Natural killer cell (primary cell): Measurements from ENCODE around the gene TOLLIP. TPM values are rescaled to one million over a fixed set of nuclear protein-coding genes. Genes with fewer than 3 reads are reported as not detected.

Source experiments
- ATAC-seq, 3 donors: fragments of 150-1000 bp in 2 of 3; fragments of 200-7000 bp in 1 of 3; cut with Tn5 transposase; 1 replicate in 1 of 3; 2 replicates in 2 of 3; pipeline ENCODE4 v1.10.0; 2021; ENCODE audit warnings: mild to moderate bottlenecking in 2 of 3, moderate library complexity in 2 of 3
- DNase-seq, 2 donors: peaks; one replicate each; pipeline versions ENCODE4 v3.0.0 to v3.0.0-alpha.2; 2013 to 2021; ENCODE audit warnings: mixed read lengths in 1 of 2
- H3K27ac ChIP-seq: one replicate; pipeline ENCODE4 v1.5.1; 2013; ENCODE audit warnings: mild to moderate bottlenecking, low read length
- H3K27me3 ChIP-seq: one replicate; pipeline ENCODE4 v1.6.1; 2013; ENCODE audit warnings: low read length; ENCODE audit not compliant: control insufficient read depth, insufficient read depth
- H3K36me3 ChIP-seq: one replicate; pipeline ENCODE4 v1.6.1; 2013; ENCODE audit warnings: low read length; ENCODE audit not compliant: control insufficient read depth, insufficient read depth
- H3K4me1 ChIP-seq: one replicate; pipeline ENCODE4 v1.6.1; 2013; ENCODE audit warnings: low read length; ENCODE audit not compliant: control insufficient read depth, insufficient read depth
- H3K4me3 ChIP-seq: one replicate; pipeline ENCODE4 v1.5.1; 2013; ENCODE audit warnings: low read length
- H3K9me3 ChIP-seq: one replicate; pipeline ENCODE4 v1.6.1; 2013; ENCODE audit warnings: low read length; ENCODE audit not compliant: control insufficient read depth, insufficient read depth
- H3K27ac Mint-ChIP-seq, 2 donors: one replicate each; pipeline ENCODE4 v1.8.0; 2022; ENCODE audit warnings: mild to moderate bottlenecking in 2 of 2, mixed read lengths in 2 of 2, moderate library complexity in 1 of 2
- H3K27me3 Mint-ChIP-seq, 2 donors: one replicate each; pipeline ENCODE4 v1.8.0; 2022; ENCODE audit warnings: low read depth in 2 of 2, mixed read lengths in 2 of 2
- H3K36me3 Mint-ChIP-seq: one replicate; pipeline ENCODE4 v1.8.0; 2022; ENCODE audit warnings: mixed read lengths
- H3K4me1 Mint-ChIP-seq, 2 donors: one replicate each; pipeline ENCODE4 v1.8.0; 2022; ENCODE audit warnings: mixed read lengths in 2 of 2
- H3K4me3 Mint-ChIP-seq: one replicate; pipeline ENCODE4 v1.8.0; 2022; ENCODE audit warnings: mild to moderate bottlenecking, moderate library complexity, mixed read lengths
- H3K9me3 Mint-ChIP-seq, 2 donors: one replicate each; pipeline ENCODE4 v1.8.0; 2022; ENCODE audit warnings: mixed read lengths in 2 of 2
- WGBS: methylation state at CpG from one replicate; pipeline ENCODE4 v1.1.7; 2013; ENCODE audit warnings: missing lambda C conversion rate; ENCODE audit not compliant: insufficient coverage; 5-methylcytosine and 5-hydroxymethylcytosine counted together
- intact Hi-C: fragments of 100-400 bp; cut with micrococcal nuclease; formaldehyde crosslinking; loops from one replicate; pipeline ENCODE4 v1.14.2; 2022
- total RNA-seq, 4 donors: library from RNA; stranded (reverse); fragments of 120-200 nt in 1 of 4; gene quantifications; one replicate each; pipeline versions ENCODE4 v1.2.3 to v1.2.4, GENCODE V29; 2013 to 2022
- TF ChIP-seq, protein P1 (sequence below): fragments of 200-600 bp; IDR thresholded peaks from one replicate; pipeline ENCODE4 v1.8.0; 2022; ENCODE audit warnings: antibody characterized with exemption

Gene TOLLIP
- total RNA-seq, 3 donors from 2014 or later (not counting 1 experiment from before 2014, with no cell fraction given), result 49.3 to 61.8 (median 54.8) TPM

GRCh38 chr11:1263010-1263409, 46.4 kb downstream of the TOLLIP start:
- Mint-ChIP-seq H3K27ac (peak overlapping the region; percentile 67 to 89), H3K4me3 (peak overlapping the region; percentile 80), H3K36me3 (no peaks in the 10 kb centered on the region), H3K4me1 (peaks cover 6 to 16% of the 10 kb centered on the region in 2 donors), H3K9me3 (no peaks in the 10 kb centered on the region), H3K27me3 (no peaks in the 10 kb centered on the region)
- Histone ChIP-seq H3K9me3 (no peaks in the 10 kb centered on the region), H3K27ac (peak overlapping the region; percentile 73), H3K4me1 (peaks cover 17% of the 10 kb centered on the region), H3K27me3 (no peaks in the 10 kb centered on the region), H3K36me3 (no peaks in the 10 kb centered on the region), H3K4me3 (peak overlapping the region; percentile 56)
- intact Hi-C loops, result loop anchor here (5.0 kb wide), 1 partner anchor 254 kb away; no protein-coding TSS in a partner anchor
- peak; percentile 46 to 64 (median 53) for ATAC-seq
- TF ChIP-seq, protein P1, sequence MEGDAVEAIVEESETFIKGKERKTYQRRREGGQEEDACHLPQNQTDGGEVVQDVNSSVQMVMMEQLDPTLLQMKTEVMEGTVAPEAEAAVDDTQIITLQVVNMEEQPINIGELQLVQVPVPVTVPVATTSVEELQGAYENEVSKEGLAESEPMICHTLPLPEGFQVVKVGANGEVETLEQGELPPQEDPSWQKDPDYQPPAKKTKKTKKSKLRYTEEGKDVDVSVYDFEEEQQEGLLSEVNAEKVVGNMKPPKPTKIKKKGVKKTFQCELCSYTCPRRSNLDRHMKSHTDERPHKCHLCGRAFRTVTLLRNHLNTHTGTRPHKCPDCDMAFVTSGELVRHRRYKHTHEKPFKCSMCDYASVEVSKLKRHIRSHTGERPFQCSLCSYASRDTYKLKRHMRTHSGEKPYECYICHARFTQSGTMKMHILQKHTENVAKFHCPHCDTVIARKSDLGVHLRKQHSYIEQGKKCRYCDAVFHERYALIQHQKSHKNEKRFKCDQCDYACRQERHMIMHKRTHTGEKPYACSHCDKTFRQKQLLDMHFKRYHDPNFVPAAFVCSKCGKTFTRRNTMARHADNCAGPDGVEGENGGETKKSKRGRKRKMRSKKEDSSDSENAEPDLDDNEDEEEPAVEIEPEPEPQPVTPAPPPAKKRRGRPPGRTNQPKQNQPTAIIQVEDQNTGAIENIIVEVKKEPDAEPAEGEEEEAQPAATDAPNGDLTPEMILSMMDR, result no peak
- peak; percentile 24 to 47 for DNase-seq
- 29% methylated on average over 7 of the region's 7 CpGs for WGBS

GRCh38 chr11:1262172-1263006, 47.0 kb downstream of the TOLLIP start:
- H3K36me3 ChIP-seq, result no peaks in the 10 kb centered on the region
- Mint-ChIP-seq H3K27me3 (no peaks in the 10 kb centered on the region), H3K9me3 (no peaks in the 10 kb centered on the region), H3K27ac (peak overlapping the region; percentile 67 to 89), H3K36me3 (no peaks in the 10 kb centered on the region), H3K4me1 (peaks cover 6 to 16% of the 10 kb centered on the region in 2 donors), H3K4me3 (peak overlapping the region; percentile 80)
- peaks cover 17% of the 10 kb centered on the region for H3K4me1 ChIP-seq
- TF ChIP-seq, protein P1, result no peak
- ATAC-seq (peak; percentile 91 to 92 (median 92)), DNase-seq (peak; percentile 82 to 90)
- peak overlapping the region; percentile 56 for H3K4me3 ChIP-seq
- intact Hi-C loops, result loop anchor here (5.0 kb wide), 1 partner anchor 255 kb away; no protein-coding TSS in a partner anchor
- H3K27ac ChIP-seq, result peak overlapping the region; percentile 73
- WGBS, result 13% methylated on average over 31 of the region's 31 CpGs
- no peaks in the 10 kb centered on the region for H3K27me3 ChIP-seq
- H3K9me3 ChIP-seq, result no peaks in the 10 kb centered on the region

DNA sequence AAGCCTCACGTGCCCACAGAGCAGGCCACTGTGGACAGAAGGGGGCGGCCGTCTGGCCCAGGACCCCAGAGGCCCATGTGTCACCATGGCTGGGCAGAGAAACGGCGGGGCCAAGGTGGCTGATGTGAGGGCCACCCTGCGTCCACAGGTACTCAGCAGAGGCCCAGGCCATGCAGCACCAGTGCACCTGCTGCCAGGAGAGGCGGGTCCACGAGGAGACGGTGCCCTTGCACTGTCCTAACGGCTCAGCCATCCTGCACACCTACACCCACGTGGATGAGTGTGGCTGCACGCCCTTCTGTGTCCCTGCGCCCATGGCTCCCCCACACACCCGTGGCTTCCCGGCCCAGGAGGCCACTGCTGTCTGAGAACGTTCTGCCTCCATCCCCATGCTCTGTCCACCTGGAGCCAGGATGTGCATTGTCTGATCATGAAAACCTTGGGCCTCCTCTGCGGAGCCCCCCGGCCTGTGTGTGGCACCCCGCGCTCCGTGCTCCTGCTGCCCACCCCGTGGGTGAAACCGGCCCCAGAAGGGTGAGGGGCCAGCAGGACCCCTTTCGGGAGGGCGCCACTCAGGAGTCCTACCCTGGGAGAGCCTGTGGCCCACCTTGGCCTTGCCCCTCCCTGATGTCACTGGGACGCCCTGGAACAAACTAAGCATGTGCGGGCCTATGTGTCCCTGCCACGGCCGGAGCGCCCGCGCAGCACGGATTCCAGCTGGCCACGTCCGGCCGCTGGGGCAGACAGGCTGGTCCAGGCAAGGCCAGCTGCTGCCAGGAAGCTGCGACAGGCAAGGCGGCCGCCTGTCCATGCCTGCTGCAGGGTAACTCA, 48.0 kb downstream of the TOLLIP start:
- Mint-ChIP-seq H3K9me3 (no peaks in the 10 kb centered on the region), H3K36me3 (no peaks in the 10 kb centered on the region), H3K4me3 (no peak overlapping the region), H3K4me1 (peaks cover 6 to 16% of the 10 kb centered on the region in 2 donors), H3K27ac (peak overlapping the region; percentile 67 to 89), H3K27me3 (no peaks in the 10 kb centered on the region)
- 94% methylated on average over 39 of the region's 39 CpGs for WGBS
- Histone ChIP-seq H3K4me3 (no peak overlapping the region), H3K4me1 (peaks cover 17% of the 10 kb centered on the region), H3K27ac (no peak overlapping the region), H3K27me3 (no peaks in the 10 kb centered on the region), H3K9me3 (no peaks in the 10 kb centered on the region), H3K36me3 (no peaks in the 10 kb centered on the region)
- intact Hi-C loops, result loop anchor here (5.0 kb wide), 1 partner anchor 256 kb away; no protein-coding TSS in a partner anchor
- ATAC-seq (no peak), DNase-seq (no peak)
- TF ChIP-seq, protein P1, result no peak
